Effector memory CD8-positive, alpha-beta T cell (primary cell): ENCODE measurements around the gene PSRC1.

ENCODE experiments used
- ATAC-seq: fragments of 150-1000 bp; cut with Tn5 transposase; replicated peaks from 2 replicates; pipeline ENCODE4 v1.10.0; 2021; ENCODE audit warnings: mild to moderate bottlenecking, moderate library complexity
- DNase-seq, 3 experiments: peaks; one replicate each; pipeline ENCODE4 v3.0.0; 2021
- H3K27ac Mint-ChIP-seq, 2 donors: one replicate each; pipeline ENCODE4 v1.8.0; 2022; ENCODE audit warnings: mild to moderate bottlenecking in 2 of 2, mixed read lengths in 2 of 2, moderate library complexity in 2 of 2
- H3K27me3 Mint-ChIP-seq, 2 donors: one replicate each; pipeline ENCODE4 v1.8.0; 2022; ENCODE audit warnings: mixed read lengths in 2 of 2
- H3K36me3 Mint-ChIP-seq: one replicate; pipeline ENCODE4 v1.8.0; 2022; ENCODE audit warnings: mild to moderate bottlenecking, moderate library complexity, mixed read lengths; ENCODE audit not compliant: insufficient read depth
- H3K4me1 Mint-ChIP-seq, 2 donors: one replicate each; pipeline ENCODE4 v1.8.0; 2022; ENCODE audit warnings: low read depth in 2 of 2, mixed read lengths in 2 of 2
- H3K4me3 Mint-ChIP-seq, 2 donors: one replicate each; pipeline ENCODE4 v1.8.0; 2022; ENCODE audit warnings: mild to moderate bottlenecking in 2 of 2, mixed read lengths in 2 of 2, moderate library complexity in 2 of 2
- H3K9me3 Mint-ChIP-seq, 2 donors: one replicate each; pipeline ENCODE4 v1.8.0; 2022; ENCODE audit warnings: mixed read lengths in 2 of 2
- total RNA-seq, 9 experiments: gene quantifications; one replicate each; lab custom pipeline; 2026; lab: John Stamatoyannopoulos, UW

PSRC1 gene
- total RNA-seq = 0.24 to 2.4 (median 0.63) reads per million in 9 experiments

- Mint-ChIP-seq H3K36me3 (peaks cover 3% of the 10 kb centered on the region), H3K27me3 (peaks cover 0 to under 1% of the 10 kb centered on the region in 2 donors), H3K4me3 (peak within 1 kb of the TSS; percentile 85 to 99), H3K9me3 (no peaks in the 10 kb centered on the region), H3K4me1 (peaks cover 4 to 10% of the 10 kb centered on the region in 2 donors), H3K27ac (peak within 1 kb of the TSS; percentile 81 to 90)
- peak; percentile 87 to 92 (median 87) for DNase-seq
- peak; percentile 91 for ATAC-seq
Measured at GRCh38 chr1:109282952-109283747, at the start of gene PSRC1. TSS of gene PSRC1 (minus strand) at chr1:109283145.

DNA sequence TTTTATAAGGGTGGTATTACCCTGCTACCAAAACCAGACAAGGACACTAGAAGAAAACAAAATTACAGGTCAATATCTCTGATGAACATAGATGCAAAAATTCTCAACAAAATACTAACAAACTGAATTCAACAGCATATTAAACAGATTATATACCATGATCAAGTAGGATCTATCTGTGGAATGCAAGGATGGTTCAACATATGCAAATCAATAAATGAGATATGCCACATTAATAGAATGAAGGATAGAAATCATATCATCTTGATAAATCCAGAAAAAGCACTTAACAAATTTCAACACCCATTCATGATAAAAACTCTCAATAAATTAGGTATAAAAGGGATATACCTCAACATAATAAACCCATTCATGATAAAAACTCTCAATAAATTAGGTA is 48.2 kb upstream of the PSRC1 start:
- H3K4me1 Mint-ChIP-seq = no peaks in the 10 kb centered on the region
- no peak overlapping the region for H3K4me3 Mint-ChIP-seq
- H3K27me3 Mint-ChIP-seq = peaks cover 7 to 9% of the 10 kb centered on the region in 2 donors
- no peaks in the 10 kb centered on the region for H3K36me3 Mint-ChIP-seq
- peaks cover 0 to 6% of the 10 kb centered on the region in 2 donors for H3K9me3 Mint-ChIP-seq
- ATAC-seq (no peak), DNase-seq (no peak)
- H3K27ac Mint-ChIP-seq = no peak overlapping the region

- no peak overlapping the region for H3K27ac Mint-ChIP-seq
- H3K27me3 Mint-ChIP-seq = peaks cover 7 to 9% of the 10 kb centered on the region in 2 donors
- peaks cover 0 to 6% of the 10 kb centered on the region in 2 donors for H3K9me3 Mint-ChIP-seq
- peaks cover 4% of the 10 kb centered on the region for H3K36me3 Mint-ChIP-seq
- H3K4me3 Mint-ChIP-seq = no peak overlapping the region
- ATAC-seq = no peak
- DNase-seq = no peak
- H3K4me1 Mint-ChIP-seq = no peaks in the 10 kb centered on the region
Measured at GRCh38 chr1:109327285-109327684, 44.3 kb upstream of the PSRC1 start.

DNA sequence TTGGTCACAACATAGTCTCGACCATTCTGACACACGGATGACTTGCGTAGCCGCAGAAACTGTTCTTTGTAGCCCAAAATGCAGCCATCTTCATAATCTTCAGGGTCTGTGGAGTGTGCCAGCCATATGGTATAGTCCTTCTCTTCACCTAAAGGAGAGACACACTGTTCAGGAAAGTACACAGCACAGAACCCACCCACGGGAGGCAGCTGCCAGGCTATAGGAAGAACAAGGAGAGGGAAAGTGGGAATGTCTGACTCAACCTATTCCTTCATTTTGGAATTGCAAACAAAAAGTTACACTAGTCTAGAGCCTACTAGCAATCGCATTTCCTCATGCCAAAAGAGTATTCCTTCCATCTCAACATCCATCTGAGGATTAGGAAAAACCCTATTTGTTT is 40.0 kb upstream of the PSRC1 start:
- Mint-ChIP-seq H3K36me3 (peaks cover 4% of the 10 kb centered on the region), H3K9me3 (no peaks in the 10 kb centered on the region)
- no peak for ATAC-seq

GRCh38 chr1:109319114-109319513 is 36.2 kb upstream of the PSRC1 start:
- DNase-seq = no peak
- no peak for ATAC-seq
- H3K4me3 Mint-ChIP-seq = no peak overlapping the region
- H3K36me3 Mint-ChIP-seq = no peaks in the 10 kb centered on the region
- H3K27me3 Mint-ChIP-seq = no peaks in the 10 kb centered on the region
- no peaks in the 10 kb centered on the region for H3K9me3 Mint-ChIP-seq
- no peak overlapping the region for H3K27ac Mint-ChIP-seq
- no peaks in the 10 kb centered on the region for H3K4me1 Mint-ChIP-seq

More for the DNA sequence above, 40.0 kb upstream of the PSRC1 start:
- no peaks in the 10 kb centered on the region for H3K4me1 Mint-ChIP-seq
- no peak for DNase-seq
- no peak overlapping the region for H3K27ac Mint-ChIP-seq
- no peak overlapping the region for H3K4me3 Mint-ChIP-seq
- H3K27me3 Mint-ChIP-seq = peaks cover 4 to 7% of the 10 kb centered on the region in 2 donors

DNA sequence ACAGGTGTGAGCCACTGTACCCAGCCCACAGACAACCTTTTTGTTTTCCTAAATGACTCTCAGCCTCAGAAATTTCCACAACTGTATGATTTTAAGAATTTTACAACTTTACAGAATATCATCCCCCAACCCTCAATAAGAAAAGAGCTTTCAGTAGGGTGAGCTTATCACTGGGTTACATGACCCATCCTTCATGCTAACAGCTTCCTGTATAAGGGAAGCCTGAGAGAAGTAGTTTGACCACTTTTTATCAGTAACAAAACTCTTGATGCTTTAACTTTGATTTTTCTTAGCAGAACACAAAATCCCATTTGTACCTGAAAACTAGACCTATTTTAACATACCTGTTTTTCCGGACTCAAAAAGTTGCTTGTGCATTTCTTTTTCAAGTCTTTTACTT is 33.6 kb upstream of the PSRC1 start:
- no peak overlapping the region for H3K27ac Mint-ChIP-seq
- no peaks in the 10 kb centered on the region for H3K4me1 Mint-ChIP-seq
- H3K4me3 Mint-ChIP-seq = no peak overlapping the region
- H3K36me3 Mint-ChIP-seq = no peaks in the 10 kb centered on the region
- DNase-seq (no peak), ATAC-seq (no peak)
- H3K9me3 Mint-ChIP-seq = no peaks in the 10 kb centered on the region
- peaks cover 0 to 5% of the 10 kb centered on the region in 2 donors for H3K27me3 Mint-ChIP-seq

DNA sequence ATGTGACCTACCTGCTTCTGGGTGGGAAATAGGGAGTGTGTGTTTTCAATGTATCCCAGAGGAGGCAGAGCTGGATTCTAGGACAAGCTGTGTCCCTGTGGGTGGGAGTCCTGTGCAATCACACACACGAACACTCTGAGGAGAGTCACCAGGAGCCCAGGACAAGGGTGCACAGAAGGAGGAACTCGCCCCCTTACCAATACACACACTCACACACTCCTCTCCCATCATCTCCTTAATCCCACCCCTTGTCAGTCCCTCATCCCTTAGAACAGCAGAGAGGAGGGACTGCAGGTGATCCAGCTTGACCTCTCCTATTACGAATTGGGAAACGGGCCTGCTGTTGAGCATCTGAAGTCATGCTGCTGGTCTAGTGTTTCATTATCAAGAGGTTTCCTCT is 32.3 kb upstream of the PSRC1 start:
- H3K36me3 Mint-ChIP-seq = no peaks in the 10 kb centered on the region
- no peak overlapping the region for H3K4me3 Mint-ChIP-seq
- no peaks in the 10 kb centered on the region for H3K9me3 Mint-ChIP-seq
- ATAC-seq (no peak), DNase-seq (no peak)
- H3K27me3 Mint-ChIP-seq = peaks cover 0 to 18% of the 10 kb centered on the region in 2 donors
- no peak overlapping the region for H3K27ac Mint-ChIP-seq
- H3K4me1 Mint-ChIP-seq = no peaks in the 10 kb centered on the region

DNA sequence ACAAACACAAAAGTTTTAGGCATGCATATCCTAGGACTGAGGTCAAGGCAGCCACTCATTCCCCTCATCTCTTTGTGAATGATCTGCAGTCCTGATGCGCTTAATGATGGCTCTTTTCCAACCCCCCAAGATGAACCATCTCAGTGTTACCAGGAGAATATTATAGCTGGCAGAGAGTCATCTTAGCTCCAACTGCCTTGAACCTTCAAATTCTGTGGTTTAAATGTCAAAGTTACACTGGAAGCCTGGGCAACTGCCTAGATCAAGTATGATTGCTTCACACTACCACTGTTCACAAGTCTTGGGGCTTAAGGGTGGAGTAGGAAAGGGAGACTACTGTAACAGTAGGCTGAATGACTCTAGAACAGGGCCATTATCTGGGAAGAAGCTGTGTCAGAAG is 31.9 kb upstream of the PSRC1 start:
- no peak for ATAC-seq
- Mint-ChIP-seq H3K27me3 (peaks cover 0 to 22% of the 10 kb centered on the region in 2 donors), H3K4me1 (no peaks in the 10 kb centered on the region), H3K4me3 (no peak overlapping the region), H3K9me3 (no peaks in the 10 kb centered on the region), H3K27ac (no peak overlapping the region), H3K36me3 (no peaks in the 10 kb centered on the region)
- no peak for DNase-seq

- Mint-ChIP-seq H3K27me3 (peaks cover 7 to 37% of the 10 kb centered on the region in 2 donors), H3K9me3 (no peaks in the 10 kb centered on the region), H3K36me3 (no peaks in the 10 kb centered on the region), H3K4me3 (no peak overlapping the region), H3K27ac (no peak overlapping the region), H3K4me1 (no peaks in the 10 kb centered on the region)
- ATAC-seq (no peak), DNase-seq (no peak)
Measured at GRCh38 chr1:109312978-109313775, 30.2 kb upstream of the PSRC1 start.

GRCh38 chr1:109312246-109312645 is 29.3 kb upstream of the PSRC1 start:
- Mint-ChIP-seq H3K9me3 (no peaks in the 10 kb centered on the region), H3K4me3 (no peak overlapping the region), H3K27ac (no peak overlapping the region), H3K4me1 (no peaks in the 10 kb centered on the region), H3K36me3 (no peaks in the 10 kb centered on the region), H3K27me3 (peaks cover 7 to 37% of the 10 kb centered on the region in 2 donors)
- ATAC-seq = no peak
- no peak for DNase-seq

GRCh38 chr1:109309347-109309746 is 26.4 kb upstream of the PSRC1 start:
- Mint-ChIP-seq H3K36me3 (no peaks in the 10 kb centered on the region), H3K9me3 (no peaks in the 10 kb centered on the region), H3K27me3 (peaks cover 7 to 37% of the 10 kb centered on the region in 2 donors), H3K4me3 (no peak overlapping the region), H3K4me1 (no peaks in the 10 kb centered on the region), H3K27ac (no peak overlapping the region)
- DNase-seq = no peak
- ATAC-seq = no peak

DNA sequence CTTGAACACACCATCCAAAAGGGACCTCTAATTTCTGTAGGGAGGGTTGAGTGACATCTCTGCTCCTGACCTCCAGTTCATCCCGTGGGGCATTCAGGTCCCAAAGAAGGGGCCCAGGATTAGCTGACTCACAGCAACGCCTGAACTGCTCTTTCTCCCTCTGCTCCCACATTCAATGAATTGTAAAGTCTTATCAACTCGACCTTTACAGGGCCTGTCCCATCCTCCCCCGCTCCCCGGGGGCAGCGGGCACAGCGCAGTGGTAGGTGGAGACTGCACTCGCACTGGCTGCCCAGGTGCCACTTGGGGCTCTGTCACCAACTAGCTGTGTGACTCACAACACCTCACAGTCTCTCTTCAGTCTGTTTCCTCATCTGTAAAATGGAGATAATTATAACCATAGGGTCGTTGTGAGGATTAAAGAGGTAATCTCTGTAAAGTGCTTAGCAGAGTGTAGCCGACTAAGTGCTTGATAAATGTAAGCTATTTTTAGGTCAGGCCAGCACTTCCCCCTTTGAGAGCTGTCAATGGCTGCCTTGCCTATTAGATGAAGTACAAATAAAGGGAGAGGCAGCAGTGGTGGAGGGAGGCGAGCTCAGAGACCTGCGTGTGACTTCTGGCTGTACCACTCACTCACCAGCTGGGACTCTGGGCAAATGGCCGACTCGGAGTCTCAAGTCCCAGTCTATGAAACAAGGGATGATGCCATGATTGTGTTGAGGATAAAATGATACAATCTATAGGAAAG is 24.5 kb upstream of the PSRC1 start:
- Mint-ChIP-seq H3K27me3 (peaks cover 7 to 37% of the 10 kb centered on the region in 2 donors), H3K27ac (no peak overlapping the region), H3K36me3 (no peaks in the 10 kb centered on the region), H3K4me1 (no peaks in the 10 kb centered on the region), H3K9me3 (no peaks in the 10 kb centered on the region), H3K4me3 (no peak overlapping the region)
- ATAC-seq = peak; percentile 17
- DNase-seq = no peak

GRCh38 chr1:109306832-109307273 is 23.9 kb upstream of the PSRC1 start, which contains the start of gene MYBPHL:
TSS of gene MYBPHL (minus strand) at chr1:109307011. CDS start at chr1:109306991, 20 bp downstream.
- Mint-ChIP-seq H3K27me3 (peaks cover 7 to 35% of the 10 kb centered on the region in 2 donors), H3K9me3 (no peaks in the 10 kb centered on the region), H3K4me1 (no peaks in the 10 kb centered on the region), H3K4me3 (no peak within 1 kb of the TSS), H3K36me3 (no peaks in the 10 kb centered on the region), H3K27ac (no peak within 1 kb of the TSS)
- DNase-seq (no peak), ATAC-seq (no peak)
